Loucy (cell line): Measurements from ENCODE around the gene CRADD.
"Not testable (repeated sequence)": the region's sequence is repeated elsewhere in the genome, so short reads cannot be mapped to it uniquely, and the experiment has no call there.

ENCODE experiments used
- H2AFZ ChIP-seq: fragments of 200-600 bp; sonication (generic); 2 replicates; pipeline ENCODE4 v1.6.0; 2016; ENCODE audit warnings: antibody characterized with exemption, mild to moderate bottlenecking, low read length, moderate library complexity
- H3F3A ChIP-seq: fragments of 200-600 bp; 2 replicates; pipeline ENCODE4 v1.6.0; 2016; ENCODE audit warnings: antibody characterized with exemption, low read depth, mild to moderate bottlenecking
- H3K27me3 ChIP-seq: fragments of 200-600 bp; sonication (generic); 2 replicates; pipeline ENCODE4 v1.6.1; 2014; ENCODE audit warnings: low read length, mild to moderate bottlenecking; ENCODE audit not compliant: insufficient read depth, poor library complexity, severe bottlenecking
- H3K36me3 ChIP-seq: fragments of 200-600 bp; sonication (generic); 2 replicates; pipeline ENCODE4 v1.6.1; 2016; ENCODE audit warnings: low read length; ENCODE audit not compliant: insufficient read depth
- H3K4me1 ChIP-seq: fragments of 200-600 bp; sonication (generic); 2 replicates; pipeline ENCODE4 v1.5.1; 2014; ENCODE audit warnings: low read length, mild to moderate bottlenecking; ENCODE audit not compliant: insufficient read depth, poor library complexity, severe bottlenecking
- H3K4me2 ChIP-seq: fragments of 200-600 bp; sonication (generic); 2 replicates; pipeline ENCODE4 v1.6.0; 2014; ENCODE audit warnings: antibody characterized with exemption, low read length, low read depth, mild to moderate bottlenecking; ENCODE audit not compliant: poor library complexity, severe bottlenecking
- H3K4me3 ChIP-seq: fragments of 200-600 bp; sonication (generic); 2 replicates; pipeline ENCODE4 v1.5.1; 2014; ENCODE audit warnings: low read length, mild to moderate bottlenecking, mixed read lengths; ENCODE audit not compliant: poor library complexity, severe bottlenecking
- H3K79me2 ChIP-seq: fragments of 200-600 bp; sonication (generic); 2 replicates; pipeline ENCODE4 v1.6.1; 2014; ENCODE audit warnings: low read length; ENCODE audit not compliant: insufficient read depth
- H3K9ac ChIP-seq: fragments of 200-600 bp; sonication (generic); 2 replicates; pipeline ENCODE4 v1.6.0; 2014; ENCODE audit warnings: mild to moderate bottlenecking, low read depth, low read length, moderate library complexity; ENCODE audit not compliant: poor library complexity, severe bottlenecking
- H3K9me2 ChIP-seq: fragments of 200-600 bp; sonication (generic); replicated peaks from 2 replicates; pipeline ENCODE4 v1.6.1; 2016; ENCODE audit warnings: low read depth, low read length, mixed read lengths
- H3K9me3 ChIP-seq: fragments of 200-600 bp; sonication (generic); 2 replicates; pipeline ENCODE4 v1.6.1; 2014; ENCODE audit warnings: mild to moderate bottlenecking, antibody characterized with exemption, low read length, low read depth; ENCODE audit not compliant: insufficient read depth
- H4K20me1 ChIP-seq: fragments of 200-600 bp; sonication (generic); 2 replicates; pipeline ENCODE4 v1.6.0; 2014; ENCODE audit warnings: antibody characterized with exemption, low read length, mild to moderate bottlenecking; ENCODE audit not compliant: insufficient read depth, poor library complexity, severe bottlenecking
- CTCF ChIP-seq: fragments of 200-600 bp; sonication (generic); conservative IDR thresholded peaks from 2 replicates; pipeline ENCODE4 v1.5.1; 2014; ENCODE audit warnings: mild to moderate bottlenecking, antibody characterized with exemption, low read length
- EZH2phosphoT487 ChIP-seq: fragments of 200-600 bp; IDR thresholded peaks from 2 replicates; pipeline ENCODE4 v1.6.1; 2018; ENCODE audit warnings: antibody characterized with exemption, mild to moderate bottlenecking, moderate library complexity, borderline replicate concordance

Gene CRADD

GRCh38 chr12:93882763-93883162, 205.6 kb downstream of the CRADD start:
- H3K36me3 ChIP-seq, result no peaks in the 10 kb centered on the region
- peaks cover 11% of the 10 kb centered on the region for H3K4me1 ChIP-seq
- no peaks in the 10 kb centered on the region for H3K79me2 ChIP-seq
- no peaks in the 10 kb centered on the region for H3K9me3 ChIP-seq
- no peaks in the 10 kb centered on the region for H3K9me2 ChIP-seq
- H4K20me1 ChIP-seq, result no peaks in the 10 kb centered on the region
- H3K4me3 ChIP-seq, result no peak overlapping the region
- TF ChIP-seq CTCF, result no peak
- no peak for TF ChIP-seq EZH2phosphoT487
- H3K9ac ChIP-seq, result no peak overlapping the region
- H3F3A ChIP-seq, result no peaks in the 10 kb centered on the region
- H3K4me2 ChIP-seq, result no peak overlapping the region
- no peak overlapping the region for H2AFZ ChIP-seq
- H3K27me3 ChIP-seq, result no peaks in the 10 kb centered on the region

DNA sequence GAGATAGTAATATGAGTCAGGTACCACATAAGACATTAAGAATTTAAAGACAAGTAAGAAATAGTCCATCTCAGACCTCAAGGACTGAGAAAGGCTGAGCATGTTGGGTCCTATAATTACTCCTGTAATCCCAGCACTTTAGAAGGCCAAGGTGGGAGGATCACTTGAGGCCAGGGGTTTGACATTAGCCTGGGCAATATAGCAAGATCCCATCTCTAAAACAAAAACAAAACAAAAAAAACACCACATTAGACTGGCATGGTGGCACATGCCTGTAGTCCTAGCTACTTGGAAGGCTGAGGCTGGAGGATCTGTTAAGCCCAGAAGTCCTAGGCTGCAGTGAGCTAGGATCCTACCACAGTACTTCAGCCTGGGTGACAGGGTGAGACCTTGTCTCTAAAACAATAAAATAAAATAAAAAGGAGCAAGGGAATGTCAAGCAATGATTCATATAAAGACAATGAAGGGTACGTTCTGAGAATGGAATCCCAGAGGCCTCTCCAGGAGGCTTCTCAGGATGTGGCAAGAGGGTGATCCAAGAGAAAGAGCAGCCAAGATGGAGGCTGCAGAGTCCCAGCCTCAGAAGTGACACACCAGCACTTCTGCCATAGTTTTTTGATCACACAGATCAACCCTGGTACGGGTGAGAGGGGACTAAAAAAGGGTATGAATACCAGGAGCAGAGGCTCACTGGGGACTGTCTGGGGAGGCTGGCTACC, 206.4 kb downstream of the CRADD start:
- H4K20me1 ChIP-seq, result no peaks in the 10 kb centered on the region
- H3K27me3 ChIP-seq, result no peaks in the 10 kb centered on the region
- H3K9me3 ChIP-seq, result no peaks in the 10 kb centered on the region
- no peaks in the 10 kb centered on the region for H3K9me2 ChIP-seq
- H3K36me3 ChIP-seq, result no peaks in the 10 kb centered on the region
- H3K9ac ChIP-seq, result no peak overlapping the region
- peaks cover 11% of the 10 kb centered on the region for H3K4me1 ChIP-seq
- H3K79me2 ChIP-seq, result no peaks in the 10 kb centered on the region
- H2AFZ ChIP-seq, result no peak overlapping the region
- H3K4me2 ChIP-seq, result no peak overlapping the region
- no peaks in the 10 kb centered on the region for H3F3A ChIP-seq
- TF ChIP-seq CTCF (no peak), EZH2phosphoT487 (no peak)
- H3K4me3 ChIP-seq, result no peak overlapping the region

DNA sequence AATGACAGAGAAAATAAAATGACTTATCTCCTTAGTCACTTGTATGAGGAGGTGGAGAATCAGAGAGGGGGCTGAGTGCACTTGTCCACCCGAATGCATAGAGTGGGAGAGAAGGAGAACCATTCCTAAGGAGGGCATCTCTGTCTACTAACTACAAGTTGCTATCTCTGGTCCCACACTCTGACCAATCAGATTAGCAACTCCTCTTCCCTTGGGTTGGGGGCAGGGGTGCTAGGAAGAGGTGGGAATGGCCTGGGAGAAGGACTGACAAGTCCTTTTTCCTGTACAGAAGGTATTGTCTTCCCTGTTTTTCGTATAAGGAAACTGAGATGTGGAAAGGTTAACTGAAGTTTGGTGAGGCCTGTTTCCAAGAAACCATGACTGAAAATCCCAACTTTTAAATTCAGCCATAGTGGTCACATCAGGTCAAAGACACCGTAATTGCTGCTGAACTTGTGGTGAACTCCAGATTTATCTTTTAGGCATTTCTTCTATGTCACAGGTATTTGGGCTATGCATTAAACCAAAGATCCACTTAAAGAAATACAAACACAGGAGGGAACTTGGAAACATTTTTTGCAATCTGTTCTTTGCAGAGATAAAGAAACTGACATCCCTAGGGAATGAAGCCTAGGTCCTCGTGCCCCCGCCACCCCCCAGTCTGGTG, 207.8 kb downstream of the CRADD start:
- Histone ChIP-seq H3K9ac (no peak overlapping the region), H3F3A (no peaks in the 10 kb centered on the region), H3K4me1 (peaks cover 11% of the 10 kb centered on the region), H3K4me3 (no peak overlapping the region), H2AFZ (no peak overlapping the region), H3K79me2 (no peaks in the 10 kb centered on the region), H4K20me1 (no peaks in the 10 kb centered on the region), H3K9me3 (no peaks in the 10 kb centered on the region), H3K9me2 (no peaks in the 10 kb centered on the region), H3K27me3 (no peaks in the 10 kb centered on the region), H3K36me3 (no peaks in the 10 kb centered on the region), H3K4me2 (no peak overlapping the region)
- TF ChIP-seq CTCF, result no peak
- TF ChIP-seq EZH2phosphoT487, result no peak

DNA sequence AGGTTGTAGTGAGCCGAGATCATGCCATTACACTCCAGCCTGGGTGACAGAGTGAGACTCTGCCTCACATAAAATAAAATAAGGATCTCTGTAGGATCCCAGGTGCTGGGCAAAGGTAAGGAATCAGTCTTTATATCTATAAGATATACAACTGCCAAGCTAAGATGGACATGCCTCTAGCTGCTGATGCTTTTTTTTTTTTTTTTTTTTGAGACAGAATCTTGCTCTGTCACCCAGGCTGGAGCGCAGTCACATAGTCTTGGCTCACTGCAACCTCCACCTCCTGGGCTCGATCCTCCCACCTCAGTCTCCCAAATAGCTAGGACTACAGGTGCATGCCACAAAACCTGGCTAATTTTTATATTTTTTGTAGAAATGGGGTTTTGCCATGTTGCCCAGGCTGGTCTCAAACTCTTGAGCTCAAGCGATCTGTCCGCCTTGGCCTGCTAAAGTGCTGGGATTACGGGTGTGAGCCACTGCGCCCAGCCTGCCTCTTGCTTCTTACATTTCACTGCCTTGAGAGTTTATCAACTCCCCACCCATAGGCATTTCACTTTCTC, 208.9 kb downstream of the CRADD start:
- H3K79me2 ChIP-seq, H4K20me1 ChIP-seq, H3K4me3 ChIP-seq, H3K36me3 ChIP-seq, H3K4me1 ChIP-seq, H3F3A ChIP-seq, H3K4me2 ChIP-seq, H3K9me2 ChIP-seq, H2AFZ ChIP-seq, H3K9me3 ChIP-seq, H3K27me3 ChIP-seq, H3K9ac ChIP-seq: not testable (repeated sequence)
